H1 (cell line): ENCODE data around the gene TBCD. TPM values are rescaled to one million over a fixed set of nuclear protein-coding genes. Genes with fewer than 3 reads are reported as not detected.
"Not testable (repeated sequence)": the region's sequence is repeated elsewhere in the genome, so short reads cannot be mapped to it uniquely, and the experiment has no call there.

Source experiments
- CTCF ChIA-PET: fragments of 300-600 bp; sonication (Branson Sonifier 250); formaldehyde crosslinking; loops from one replicate; lab custom pipeline; 2021; ENCODE audit not compliant: partially characterized antibody; lab: Charles Lee
- POLR2A ChIA-PET: fragments of 300-600 bp; sonication (Branson Sonifier 250); formaldehyde crosslinking; loops from one replicate; lab custom pipeline; 2021; ENCODE audit warnings: inconsistent platforms; ENCODE audit not compliant: partially characterized antibody; lab: Charles Lee
- DNase-seq, 2 experiments: peaks; one replicate each; pipeline versions ENCODE4 v3.0.0 to v3.0.0-alpha.2; 2010 to 2022; ENCODE audit warnings: low spot score in 2 of 2, low read depth in 1 of 2, mixed read lengths in 1 of 2
- FAIRE-seq: peaks from 2 replicates; lab custom pipeline; 2011; peaks lifted over from hg19 to GRCh38; lab: Jason Lieb, UNC
- H2AFZ ChIP-seq: 2 replicates; pipeline ENCODE4 v1.8.1; 2012; ENCODE audit warnings: low read length, inconsistent platforms
- H2AK5ac ChIP-seq: 2 replicates; pipeline ENCODE4 v1.6.1; 2013; ENCODE audit warnings: low read depth, low read length
- H2BK120ac ChIP-seq: replicated peaks from 2 replicates; pipeline ENCODE3; 2013; ENCODE audit warnings: low read depth, low read length, inconsistent platforms
- H2BK12ac ChIP-seq: 2 replicates; pipeline ENCODE4 v1.6.1; 2013; ENCODE audit warnings: low read depth, low read length
- H2BK15ac ChIP-seq: 2 replicates; pipeline ENCODE4 v1.6.1; 2013; ENCODE audit warnings: low read length
- H2BK20ac ChIP-seq: 2 replicates; pipeline ENCODE4 v1.6.1; 2013; ENCODE audit warnings: low read length
- H2BK5ac ChIP-seq: 2 replicates; pipeline ENCODE4 v1.6.1; 2013; ENCODE audit warnings: low read depth, low read length
- H3K14ac ChIP-seq: 2 replicates; pipeline ENCODE4 v1.6.1; 2013; ENCODE audit warnings: inconsistent platforms; ENCODE audit not compliant: insufficient read length
- H3K18ac ChIP-seq: 2 replicates; pipeline ENCODE4 v1.6.1; 2013; ENCODE audit warnings: low read length; ENCODE audit errors: extremely low read depth
- H3K23ac ChIP-seq: 2 replicates; pipeline ENCODE4 v1.6.1; 2013; ENCODE audit warnings: inconsistent platforms; ENCODE audit not compliant: insufficient read length
- H3K23me2 ChIP-seq: 2 replicates; pipeline ENCODE4 v1.6.1; 2013; ENCODE audit warnings: low read depth, low read length
- H3K27ac ChIP-seq: 2 replicates; pipeline ENCODE4 v1.6.1; 2011; ENCODE audit warnings: low read depth, low read length, inconsistent platforms
- H3K27me3 ChIP-seq, 4 experiments: replicated peaks in 1 of 4; 1 replicate in 1 of 4; 2 replicates in 3 of 4; pipeline versions ENCODE4 v1.6.1 to v1.8.1; 2011 to 2013; ENCODE audit warnings: low read length in 3 of 4, mild to moderate bottlenecking in 3 of 4, inconsistent platforms in 2 of 4, mixed read lengths in 2 of 4, moderate library complexity in 1 of 4; ENCODE audit not compliant: control insufficient read depth in 3 of 4, insufficient read depth in 3 of 4; ENCODE audit errors: extremely low read depth in 1 of 4
- H3K36me3 ChIP-seq, 4 experiments: 2 replicates each; pipeline versions ENCODE4 v1.6.1 to v1.8.1; 2011 to 2013; ENCODE audit warnings: mild to moderate bottlenecking in 4 of 4, low read length in 3 of 4, moderate library complexity in 2 of 4, control low read depth in 1 of 4, inconsistent platforms in 1 of 4; ENCODE audit not compliant: insufficient read depth in 4 of 4, control insufficient read depth in 2 of 4
- H3K4ac ChIP-seq: replicated peaks from 2 replicates; pipeline ENCODE3; 2013; ENCODE audit warnings: low read length, low read depth, mixed read lengths, inconsistent platforms; ENCODE audit not compliant: insufficient read length
- H3K4me1 ChIP-seq, 4 experiments: replicated peaks in 1 of 4; 1 replicate in 1 of 4; 2 replicates in 3 of 4; pipeline versions ENCODE4 v1.6.1 to v1.8.1; 2011 to 2013; ENCODE audit warnings: low read length in 3 of 4, inconsistent platforms in 2 of 4, mixed read lengths in 1 of 4; ENCODE audit not compliant: insufficient read depth in 4 of 4, control insufficient read depth in 3 of 4
- H3K4me2 ChIP-seq, 2 experiments: 2 replicates each; pipeline versions ENCODE4 v1.6.1 to v1.8.1; 2011 to 2013; ENCODE audit warnings: low read depth in 2 of 2, low read length in 2 of 2, control low read depth in 1 of 2, inconsistent platforms in 1 of 2, mild to moderate bottlenecking in 1 of 2; ENCODE audit not compliant: insufficient read depth in 1 of 2
- H3K4me3 ChIP-seq, 4 experiments: fragments of 200-600, 300-600 bp in 1 of 4; sonication (generic), shearing (Covaris generic), sonication (Bioruptor Twin) in 1 of 4; 2 replicates each; pipeline versions ENCODE4 v1.5.1 to v1.8.1; 2011 to 2016; ENCODE audit warnings: low read length in 4 of 4, low read depth in 3 of 4, control low read depth in 2 of 4, inconsistent platforms in 2 of 4, mild to moderate bottlenecking in 2 of 4, mixed read lengths in 1 of 4, moderate library complexity in 1 of 4; ENCODE audit not compliant: insufficient read depth in 2 of 4; ENCODE audit errors: extremely low read depth in 1 of 4
- H3K56ac ChIP-seq: replicated peaks from 2 replicates; pipeline ENCODE3; 2013; ENCODE audit warnings: low read depth, mild to moderate bottlenecking, mixed read lengths, low read length, inconsistent platforms; ENCODE audit not compliant: insufficient read length
- H3K79me1 ChIP-seq: 2 replicates; pipeline ENCODE4 v1.6.1; 2013; ENCODE audit warnings: low read depth, low read length, control low read depth
- H3K79me2 ChIP-seq, 2 experiments: 2 replicates each; pipeline versions ENCODE4 v1.6.1 to v1.8.1; 2012 to 2013; ENCODE audit warnings: low read length in 2 of 2, mild to moderate bottlenecking in 2 of 2, inconsistent platforms in 1 of 2; ENCODE audit not compliant: insufficient read depth in 2 of 2, control insufficient read depth in 1 of 2
- H3K9ac ChIP-seq, 4 experiments: replicated peaks in 1 of 4; 1 replicate in 1 of 4; 2 replicates in 3 of 4; pipeline versions ENCODE4 v1.6.1 to v1.8.1; 2011 to 2013; ENCODE audit warnings: low read depth in 3 of 4, low read length in 3 of 4, control low read depth in 2 of 4, mild to moderate bottlenecking in 2 of 4, moderate library complexity in 2 of 4, inconsistent platforms in 1 of 4; ENCODE audit errors: extremely low read depth in 1 of 4
- H3K9me3 ChIP-seq, 2 experiments: 2 replicates each; pipeline versions ENCODE4 v1.6.1 to v1.8.1; 2012 to 2013; ENCODE audit warnings: mild to moderate bottlenecking in 2 of 2, moderate library complexity in 2 of 2, control low read depth in 1 of 2, inconsistent platforms in 1 of 2, low read depth in 1 of 2, low read length in 1 of 2, mixed read lengths in 1 of 2; ENCODE audit not compliant: insufficient read depth in 2 of 2
- H4K20me1 ChIP-seq, 2 experiments: replicated peaks in 1 of 2; 2 replicates each; pipeline versions ENCODE3 to v1.8.1; 2011 to 2013; ENCODE audit warnings: inconsistent platforms in 2 of 2, low read length in 2 of 2, mild to moderate bottlenecking in 1 of 2; ENCODE audit not compliant: insufficient read depth in 2 of 2, control insufficient read depth in 1 of 2
- H4K5ac ChIP-seq: 2 replicates; pipeline ENCODE4 v1.6.1; 2013; ENCODE audit warnings: low read length, low read depth, mixed read lengths, inconsistent platforms; ENCODE audit not compliant: insufficient read length
- H4K8ac ChIP-seq: 2 replicates; pipeline ENCODE4 v1.8.0; 2013; ENCODE audit warnings: mild to moderate bottlenecking, moderate library complexity, low read length, inconsistent platforms; ENCODE audit not compliant: insufficient read depth; ENCODE audit errors: extremely low read depth
- H4K91ac ChIP-seq: replicated peaks from 2 replicates; pipeline ENCODE3; 2013; ENCODE audit warnings: low read length, mixed read lengths, inconsistent platforms; ENCODE audit not compliant: insufficient read length
- RAD21 ChIP-seq, 2 experiments: IDR thresholded peaks in 1 of 2; conservative IDR thresholded peaks in 1 of 2; 2 replicates each; pipeline ENCODE4 v1.6.1; 2011; ENCODE audit warnings: low read depth in 2 of 2, low read length in 2 of 2, improper control_type of control experiment in 1 of 2, inconsistent platforms in 1 of 2, mild to moderate bottlenecking in 1 of 2, moderate library complexity in 1 of 2
- WGBS, 2 experiments: shearing (Covaris generic) in 1 of 2; methylation state at CpG; one replicate each; pipeline versions ENCODE4 v1.1.6 to v1.1.7; 2013 to 2015; ENCODE audit warnings: low lambda C conversion rate in 2 of 2, mixed read lengths in 2 of 2, inconsistent platforms in 1 of 2, low coverage in 1 of 2, missing lambda C conversion rate in 1 of 2; ENCODE audit not compliant: insufficient replicate concordance in 2 of 2, insufficient coverage in 1 of 2, insufficient read length in 1 of 2; ENCODE audit errors: extremely low coverage in 1 of 2, missing lambda C conversion rate in 1 of 2; 5-methylcytosine and 5-hydroxymethylcytosine counted together
- polyA plus RNA-seq, 7 experiments: library from polyadenylated mRNA; depleted of rRNA in 3 of 7; stranded (reverse) in 5 of 7; unstranded in 2 of 7; fragments of >200 nt in 5 of 7; fragments of 200-250 nt in 2 of 7; gene quantifications; 1 replicate in 5 of 7; 2 replicates in 1 of 7; 4 replicates in 1 of 7; pipeline versions ENCODE4 v1.2.1 to v1.2.3, GENCODE V29; 2011 to 2013; ENCODE audit warnings: missing spikeins in 2 of 7, mixed read lengths in 2 of 7
- total RNA-seq: library from RNA; stranded (reverse); fragmentation: NEBNext Ultra II Directional; extraction: Animal tissue kit (Norgen Biotek cat#: 25700); gene quantifications from 2 replicates; pipeline ENCODE4 v1.2.1, GENCODE V29; 2021

TBCD gene
- total and polyA plus RNA-seq, 2 of the 8 experiments (the other 6 are each of a cell fraction or from before 2014, with no cell fraction given) = 118 to 162 TPM

DNA sequence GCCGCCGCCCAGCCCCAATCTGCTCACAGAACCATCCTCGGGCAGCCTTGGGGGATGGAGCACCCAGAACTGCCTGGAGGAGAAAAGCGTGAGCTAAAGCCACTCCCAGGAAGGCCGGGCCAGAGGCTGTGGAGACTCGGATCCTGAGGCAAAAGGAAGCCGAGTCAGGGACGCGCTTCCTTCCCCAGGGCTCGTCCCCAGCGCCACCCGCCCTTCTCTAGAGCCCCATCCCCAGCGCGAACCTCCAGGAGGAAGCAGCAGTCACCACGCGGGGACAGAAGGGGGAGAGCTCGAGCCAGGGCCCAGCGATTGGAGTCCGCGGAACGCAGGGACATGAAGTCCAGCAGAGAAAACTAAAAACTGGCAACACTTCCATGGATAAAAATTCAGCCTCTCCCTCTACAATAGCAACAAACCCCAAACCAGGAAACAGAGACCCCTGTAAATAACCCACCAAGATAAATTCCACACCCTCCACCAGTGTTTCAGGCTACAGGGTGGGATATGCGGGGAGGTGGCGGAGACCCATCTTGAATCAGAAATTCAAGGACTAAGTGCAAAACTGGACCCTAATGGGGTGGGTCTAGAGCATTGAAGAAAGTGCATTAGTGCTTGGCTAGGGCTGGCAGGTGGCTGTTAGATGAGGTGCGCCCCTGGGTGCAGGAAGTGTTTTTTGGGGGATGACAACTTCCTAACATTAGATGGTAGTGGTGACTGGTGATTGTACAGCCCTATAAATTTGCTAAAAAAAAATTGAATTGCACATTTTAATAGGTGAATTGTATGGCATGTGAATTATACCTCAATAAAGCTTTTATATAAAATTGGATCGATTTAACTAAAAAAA is 211.5 kb downstream of the TBCD start (continued):
- peak; percentile 84 to 89 for TF ChIP-seq RAD21 (IDR thresholded peaks at IDR 0.05 in 1 of 2, conservative IDR thresholded peaks at IDR 0.05 in 1 of 2; ENCODE audit: low read depth in 2 of 2, low read length in 2 of 2)

DNA sequence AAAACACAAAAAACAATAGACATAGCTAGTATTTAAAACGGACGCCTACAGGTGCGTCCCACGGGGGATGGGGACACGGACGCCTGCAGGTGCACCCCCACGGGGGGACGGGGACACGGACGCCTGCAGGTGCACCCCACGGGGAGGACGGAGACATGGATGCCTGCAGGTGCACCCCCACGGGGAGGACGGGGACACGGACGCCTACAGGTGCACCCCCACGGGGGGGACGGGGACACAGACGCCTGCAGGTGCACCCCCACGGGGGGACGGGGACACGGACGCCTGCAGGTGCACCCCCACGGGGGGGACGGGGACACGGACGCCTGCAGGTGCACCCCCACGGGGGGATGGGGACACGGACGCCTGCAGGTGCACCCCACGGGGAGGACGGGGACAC is 212.6 kb downstream of the TBCD start:
- FAIRE-seq = not testable (repeated sequence)

More for the DNA sequence above, 212.6 kb downstream of the TBCD start:
- H3K27me3 ChIP-seq, H4K91ac ChIP-seq, H2BK15ac ChIP-seq, H3K4me1 ChIP-seq, H2BK12ac ChIP-seq, H4K5ac ChIP-seq, POLR2A ChIA-PET, H3K18ac ChIP-seq, H3K56ac ChIP-seq, H3K4me3 ChIP-seq, H3K23ac ChIP-seq, H2BK120ac ChIP-seq, H3K79me1 ChIP-seq, H2BK5ac ChIP-seq, H4K20me1 ChIP-seq, H3K4ac ChIP-seq, H2AFZ ChIP-seq, H3K23me2 ChIP-seq, H3K14ac ChIP-seq, DNase-seq, H4K8ac ChIP-seq, H3K9ac ChIP-seq, H2BK20ac ChIP-seq, H3K27ac ChIP-seq, H3K4me2 ChIP-seq, H2AK5ac ChIP-seq, H3K36me3 ChIP-seq, H3K79me2 ChIP-seq: not testable (repeated sequence)
- WGBS, 2 experiments = 91% methylated on average over 16 of the region's 32 CpGs; no CpG with 5 or more reads in 1 of the 2 experiments
- CTCF ChIA-PET = interaction anchor here (0.9 to 2.0 kb wide), 5 partner anchors 9 to 162 kb away, joined by 3 to 8 read pairs (median 6); no protein-coding TSS in a partner anchor
- peaks cover 0 to 21% of the 10 kb centered on the region in 2 experiments; a peak in 1 of 4 replicates for H3K9me3 ChIP-seq
